Bronchial epithelial cell (primary cell): ENCODE data around the gene TAMALIN. TPM values are rescaled to one million over a fixed set of nuclear protein-coding genes. Genes with fewer than 3 reads are reported as not detected.

Source experiments
- DNase-seq: peaks from one replicate; pipeline ENCODE4 v3.0.0-alpha.2; 2010; ENCODE audit warnings: low read depth
- FAIRE-seq: peaks from 2 replicates; lab custom pipeline; 2011; peaks lifted over from hg19 to GRCh38; lab: Jason Lieb, UNC
- H3K27me3 ChIP-seq: 2 replicates; pipeline ENCODE4 v1.5.1; 2011; ENCODE audit warnings: low read length; ENCODE audit not compliant: control insufficient read depth, insufficient read depth
- H3K36me3 ChIP-seq: 2 replicates; pipeline ENCODE4 v1.5.1; 2011; ENCODE audit warnings: low read length; ENCODE audit not compliant: control insufficient read depth, insufficient read depth
- H3K4me3 ChIP-seq: 2 replicates; pipeline ENCODE4 v1.5.1; 2011; ENCODE audit warnings: mild to moderate bottlenecking, low read depth, low read length, control low read depth
- CTCF ChIP-seq: IDR thresholded peaks from 2 replicates; pipeline ENCODE4 v1.5.1; 2011; ENCODE audit warnings: mild to moderate bottlenecking, moderate library complexity, low read length, control low read depth, inconsistent platforms; ENCODE audit not compliant: insufficient read depth, severe bottlenecking
- total RNA-seq: library from RNA; depleted of rRNA; stranded (reverse); fragments of >200 nt; gene quantifications from 2 replicates; pipeline ENCODE4 v1.2.1, GENCODE V29; 2014

The TAMALIN gene
- total RNA-seq, 1 donor from 2014 or later, result not detected

GRCh38 chr12:52043386-52044212, 36.9 kb downstream of the TAMALIN start:
- FAIRE-seq, result no peak
- no peaks in the 10 kb centered on the region for H3K36me3 ChIP-seq

GRCh38 chr12:52044292-52044983, 37.7 kb downstream of the TAMALIN start:
- H3K36me3 ChIP-seq, result no peaks in the 10 kb centered on the region
- DNase-seq (no peak), FAIRE-seq (no peak)
- TF ChIP-seq CTCF, result no peak
- no peak overlapping the region for H3K4me3 ChIP-seq
- H3K27me3 ChIP-seq, result no peaks in the 10 kb centered on the region

More at GRCh38 chr12:52043386-52044212, 36.9 kb downstream of the TAMALIN start:
- no peak for DNase-seq
- no peak for TF ChIP-seq CTCF
- no peak overlapping the region for H3K4me3 ChIP-seq
- no peaks in the 10 kb centered on the region for H3K27me3 ChIP-seq

- TF ChIP-seq CTCF, result no peak
- FAIRE-seq (no peak), DNase-seq (no peak)
- Histone ChIP-seq H3K27me3 (no peaks in the 10 kb centered on the region), H3K4me3 (no peak overlapping the region), H3K36me3 (no peaks in the 10 kb centered on the region)
These were observed 39.1 kb downstream of the TAMALIN start for GRCh38 chr12:52045794-52046199.

- FAIRE-seq, result no peak
- H3K4me3 ChIP-seq, result no peak overlapping the region
These were observed 40.1 kb downstream of the TAMALIN start for GRCh38 chr12:52046859-52047258.

GRCh38 chr12:52049286-52049685, 42.5 kb downstream of the TAMALIN start:
- H3K4me3 ChIP-seq, result no peak overlapping the region
- FAIRE-seq (no peak), DNase-seq (no peak)
- no peak for TF ChIP-seq CTCF
- H3K36me3 ChIP-seq, result no peaks in the 10 kb centered on the region
- no peaks in the 10 kb centered on the region for H3K27me3 ChIP-seq

More at GRCh38 chr12:52046859-52047258, 40.1 kb downstream of the TAMALIN start:
- Histone ChIP-seq H3K27me3 (no peaks in the 10 kb centered on the region), H3K36me3 (no peaks in the 10 kb centered on the region)
- no peak for TF ChIP-seq CTCF
- DNase-seq, result no peak
